A673 (cell line): ENCODE results near the gene SDC1.

Experiments used
- EZH2 ChIP-seq: fragments of 200-600 bp; sonication (generic); IDR thresholded peaks from 2 replicates; pipeline ENCODE4 v1.6.1; 2017; ENCODE audit warnings: borderline replicate concordance, low read depth, mild to moderate bottlenecking, mixed read lengths, antibody characterized with exemption, low read length; ENCODE audit not compliant: poor library complexity, severe bottlenecking
- TF ChIP-seq, protein P1 (sequence below): fragments of 300-800, 200-600 bp; sonication (generic); conservative IDR thresholded peaks from 2 replicates; pipeline ENCODE4 v1.5.1; 2017; ENCODE audit warnings: low read depth, mild to moderate bottlenecking, antibody characterized with exemption, low read length, moderate library complexity, mixed read lengths

DNA sequence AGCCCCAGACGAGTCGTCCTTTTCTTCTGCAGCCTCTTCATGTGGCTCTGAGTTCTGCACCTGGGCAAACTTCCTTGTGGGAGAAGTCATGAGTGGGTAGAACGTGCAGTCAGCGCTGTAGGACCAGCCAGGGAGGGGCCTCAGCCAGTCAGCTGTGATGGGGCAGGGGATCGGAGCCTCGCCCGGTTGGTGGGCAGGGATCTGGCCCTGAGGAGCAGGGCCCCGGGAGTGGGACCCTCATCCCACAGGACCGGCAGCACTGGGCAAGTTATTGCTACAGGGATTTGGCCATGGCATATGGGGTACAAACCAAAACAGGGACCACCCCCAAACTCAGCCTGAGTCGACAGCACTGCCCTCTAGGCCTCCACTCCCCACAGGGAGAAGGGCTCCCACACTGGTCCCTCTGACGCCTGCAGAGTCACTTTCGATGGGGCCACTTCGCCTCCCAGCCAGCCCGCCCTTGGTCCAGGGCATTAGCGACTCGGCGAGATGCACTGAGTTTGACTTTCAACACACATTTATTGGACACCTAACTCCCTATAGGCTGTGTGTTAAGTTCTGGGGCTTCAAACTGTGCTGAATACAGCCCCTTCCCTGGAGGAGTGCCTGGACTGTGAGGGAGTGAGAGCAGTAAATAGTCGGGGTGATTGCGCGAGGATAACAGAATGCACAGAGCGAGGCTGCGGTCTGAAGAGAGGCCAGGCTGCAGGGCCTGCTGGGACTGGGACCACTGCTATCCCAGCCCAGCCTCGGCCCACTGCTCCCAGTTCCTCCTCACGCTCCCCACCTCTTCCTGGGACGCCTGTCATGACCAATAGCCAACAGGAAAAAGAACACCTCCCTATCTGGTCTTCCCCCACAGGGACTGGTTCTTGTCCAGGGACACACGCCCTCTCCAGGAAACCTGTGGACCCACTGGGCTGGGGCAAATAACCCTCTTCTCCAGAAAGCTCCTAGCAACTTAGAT is 55.9 kb downstream of the SDC1 start:
- TF ChIP-seq, protein P1, sequence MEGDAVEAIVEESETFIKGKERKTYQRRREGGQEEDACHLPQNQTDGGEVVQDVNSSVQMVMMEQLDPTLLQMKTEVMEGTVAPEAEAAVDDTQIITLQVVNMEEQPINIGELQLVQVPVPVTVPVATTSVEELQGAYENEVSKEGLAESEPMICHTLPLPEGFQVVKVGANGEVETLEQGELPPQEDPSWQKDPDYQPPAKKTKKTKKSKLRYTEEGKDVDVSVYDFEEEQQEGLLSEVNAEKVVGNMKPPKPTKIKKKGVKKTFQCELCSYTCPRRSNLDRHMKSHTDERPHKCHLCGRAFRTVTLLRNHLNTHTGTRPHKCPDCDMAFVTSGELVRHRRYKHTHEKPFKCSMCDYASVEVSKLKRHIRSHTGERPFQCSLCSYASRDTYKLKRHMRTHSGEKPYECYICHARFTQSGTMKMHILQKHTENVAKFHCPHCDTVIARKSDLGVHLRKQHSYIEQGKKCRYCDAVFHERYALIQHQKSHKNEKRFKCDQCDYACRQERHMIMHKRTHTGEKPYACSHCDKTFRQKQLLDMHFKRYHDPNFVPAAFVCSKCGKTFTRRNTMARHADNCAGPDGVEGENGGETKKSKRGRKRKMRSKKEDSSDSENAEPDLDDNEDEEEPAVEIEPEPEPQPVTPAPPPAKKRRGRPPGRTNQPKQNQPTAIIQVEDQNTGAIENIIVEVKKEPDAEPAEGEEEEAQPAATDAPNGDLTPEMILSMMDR: no peak
- no peak for TF ChIP-seq EZH2
